ENCODE results near the gene BBS4.

The BBS4 gene

GRCh38 chr15:72733941-72734738 lies 48.1 kb downstream of the BBS4 start:
- no peak for TF ChIP-seq REST (IDR thresholded peaks at IDR 0.05; ENCODE audit: insufficient read depth in 1 of 2, low read depth in 2 of 2, low read length in 2 of 2)
- TF ChIP-seq POLR2AphosphoS5 (IDR thresholded peaks at IDR 0.05; ENCODE audit: low read depth, low read length), result no peak

GRCh38 chr15:72735111-72735510 lies 49.1 kb downstream of the BBS4 start:
- TF ChIP-seq TAF1 (IDR thresholded peaks at IDR 0.05; ENCODE audit: borderline replicate concordance, insufficient read depth, low read length), result no peak
- TF ChIP-seq FOXP2 (optimal IDR thresholded peaks at IDR 0.05; ENCODE audit: borderline replicate concordance, extremely low read depth, extremely low read length, insufficient read depth), result no peak
- TF ChIP-seq SIN3A (IDR thresholded peaks at IDR 0.05; ENCODE audit: borderline replicate concordance, insufficient read depth, low read length), result no peak
- no peak for TF ChIP-seq POLR2AphosphoS5 (IDR thresholded peaks at IDR 0.05; ENCODE audit: low read depth, low read length)
- TF ChIP-seq REST (IDR thresholded peaks at IDR 0.05; ENCODE audit: insufficient read depth in 1 of 2, low read depth in 2 of 2, low read length in 2 of 2), result no peak

GRCh38 chr15:72737061-72737460 lies 51.1 kb downstream of the BBS4 start:
- TF ChIP-seq SIN3A (IDR thresholded peaks at IDR 0.05; ENCODE audit: borderline replicate concordance, insufficient read depth, low read length) (no peak), FOXP2 (optimal IDR thresholded peaks at IDR 0.05; ENCODE audit: borderline replicate concordance, extremely low read depth, extremely low read length, insufficient read depth) (no peak), TAF1 (IDR thresholded peaks at IDR 0.05; ENCODE audit: borderline replicate concordance, insufficient read depth, low read length) (no peak), POLR2AphosphoS5 (IDR thresholded peaks at IDR 0.05; ENCODE audit: low read depth, low read length) (no peak), REST (IDR thresholded peaks at IDR 0.05; ENCODE audit: insufficient read depth in 1 of 2, low read depth in 2 of 2, low read length in 2 of 2) (no peak)

- no peak for TF ChIP-seq SIN3A (IDR thresholded peaks at IDR 0.05; ENCODE audit: borderline replicate concordance, insufficient read depth, low read length)
- no peak for TF ChIP-seq REST (IDR thresholded peaks at IDR 0.05; ENCODE audit: insufficient read depth in 1 of 2, low read depth in 2 of 2, low read length in 2 of 2)
- no peak for TF ChIP-seq TAF1 (IDR thresholded peaks at IDR 0.05; ENCODE audit: borderline replicate concordance, insufficient read depth, low read length)
- TF ChIP-seq POLR2AphosphoS5 (IDR thresholded peaks at IDR 0.05; ENCODE audit: low read depth, low read length), result no peak
- TF ChIP-seq FOXP2 (optimal IDR thresholded peaks at IDR 0.05; ENCODE audit: borderline replicate concordance, extremely low read depth, extremely low read length, insufficient read depth), result no peak
Measured at GRCh38 chr15:72737723-72738122, 51.7 kb downstream of the BBS4 start.

GRCh38 chr15:72740219-72740618 lies 54.2 kb downstream of the BBS4 start:
- TF ChIP-seq FOXP2 (optimal IDR thresholded peaks at IDR 0.05; ENCODE audit: borderline replicate concordance, extremely low read depth, extremely low read length, insufficient read depth), result no peak
- no peak for TF ChIP-seq POLR2AphosphoS5 (IDR thresholded peaks at IDR 0.05; ENCODE audit: low read depth, low read length)
- no peak for TF ChIP-seq TAF1 (IDR thresholded peaks at IDR 0.05; ENCODE audit: borderline replicate concordance, insufficient read depth, low read length)
- TF ChIP-seq SIN3A (IDR thresholded peaks at IDR 0.05; ENCODE audit: borderline replicate concordance, insufficient read depth, low read length), result no peak
- TF ChIP-seq REST (IDR thresholded peaks at IDR 0.05; ENCODE audit: insufficient read depth in 1 of 2, low read depth in 2 of 2, low read length in 2 of 2), result no peak
